GM18909 (cell line): ENCODE results near the gene NSD1.
"Not testable (repeated sequence)": the region's sequence is repeated elsewhere in the genome, so short reads cannot be mapped to it uniquely, and the experiment has no call there.

Source experiments
- ATAC-seq: cut with Tn5 transposase; IDR thresholded peaks from one replicate; pipeline ENCODE4 v1.9.1; 2021; ENCODE audit warnings: mild to moderate bottlenecking; ENCODE audit not compliant: unreplicated experiment, poor library complexity

NSD1 gene

DNA sequence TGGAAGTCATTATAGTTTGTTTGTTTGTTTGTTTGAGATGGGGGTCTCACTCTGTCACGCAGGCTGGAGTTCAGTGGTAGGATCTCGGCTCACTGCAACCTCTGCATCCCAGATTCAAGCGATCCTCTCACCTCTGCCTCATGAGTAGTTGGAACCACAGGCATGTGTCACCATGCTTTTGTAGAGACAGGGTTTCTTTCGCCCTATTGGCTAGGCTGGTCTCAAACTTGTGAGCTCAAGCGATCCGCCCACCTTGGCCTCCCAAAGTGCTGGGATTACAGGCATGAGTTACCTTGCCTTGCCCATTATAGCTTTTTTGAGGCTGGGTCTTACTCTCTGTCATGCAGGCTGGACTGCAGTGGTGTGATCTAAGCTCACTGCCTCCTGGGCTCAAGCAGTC is 28.8 kb downstream of the NSD1 start:
- no peak for ATAC-seq

DNA sequence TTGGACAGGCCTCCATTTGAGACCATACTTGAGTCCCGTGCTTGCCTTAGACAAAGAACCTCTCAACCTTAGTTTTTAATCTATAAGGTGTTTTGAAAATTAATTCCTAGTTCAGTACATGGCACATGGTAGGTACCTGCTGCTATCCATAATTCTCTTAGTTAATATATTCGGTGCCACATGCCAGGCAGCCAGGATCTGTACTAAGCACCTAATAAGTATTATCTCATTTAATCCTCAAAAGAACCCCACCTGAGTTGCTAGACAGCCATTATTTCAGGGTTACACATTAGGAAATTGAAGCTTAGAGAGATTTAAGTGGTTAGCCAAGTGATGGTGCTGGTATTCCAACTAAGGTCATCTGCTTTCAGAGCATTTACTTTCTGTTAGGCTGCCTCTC is 29.9 kb downstream of the NSD1 start:
- ATAC-seq, result no peak

GRCh38 chr5:177169271-177169670 is 35.7 kb downstream of the NSD1 start:
- ATAC-seq, result no peak

- ATAC-seq, result no peak
Observed at GRCh38 chr5:177171961-177172360, 38.4 kb downstream of the NSD1 start.

- ATAC-seq, result no peak
Observed at GRCh38 chr5:177175336-177175735, 41.8 kb downstream of the NSD1 start.

DNA sequence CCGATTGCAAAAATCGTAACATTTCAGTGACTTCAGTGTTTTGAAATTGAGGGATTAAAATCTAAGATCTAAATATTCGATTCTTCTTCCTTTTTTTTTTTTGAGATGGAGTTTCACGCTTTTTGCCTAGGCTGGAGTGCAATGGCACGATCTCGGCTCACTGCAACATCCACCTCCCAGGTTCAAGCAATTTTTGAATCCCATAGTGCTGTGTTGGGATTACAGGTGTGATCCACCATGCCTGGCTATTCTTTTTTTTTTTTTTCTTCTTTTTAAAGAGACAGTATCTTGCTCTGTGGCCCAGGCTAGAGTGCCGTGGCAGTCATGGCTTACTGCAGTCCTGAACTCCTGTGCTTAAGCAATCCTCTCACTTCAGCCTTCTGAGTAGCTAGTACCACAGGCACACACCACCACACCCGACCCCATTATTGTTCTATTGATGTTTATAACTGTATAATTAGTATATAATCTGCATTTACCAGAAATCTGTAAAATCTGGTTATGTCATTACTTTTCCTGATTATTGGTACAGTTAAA is 42.7 kb downstream of the NSD1 start:
- no peak for ATAC-seq

- not testable (repeated sequence) for ATAC-seq
Observed at GRCh38 chr5:177177847-177178437, 44.4 kb downstream of the NSD1 start.

- no peak for ATAC-seq
Observed at GRCh38 chr5:177178733-177179304, 45.2 kb downstream of the NSD1 start.

GRCh38 chr5:177179431-177179830 is 45.9 kb downstream of the NSD1 start:
- no peak for ATAC-seq

DNA sequence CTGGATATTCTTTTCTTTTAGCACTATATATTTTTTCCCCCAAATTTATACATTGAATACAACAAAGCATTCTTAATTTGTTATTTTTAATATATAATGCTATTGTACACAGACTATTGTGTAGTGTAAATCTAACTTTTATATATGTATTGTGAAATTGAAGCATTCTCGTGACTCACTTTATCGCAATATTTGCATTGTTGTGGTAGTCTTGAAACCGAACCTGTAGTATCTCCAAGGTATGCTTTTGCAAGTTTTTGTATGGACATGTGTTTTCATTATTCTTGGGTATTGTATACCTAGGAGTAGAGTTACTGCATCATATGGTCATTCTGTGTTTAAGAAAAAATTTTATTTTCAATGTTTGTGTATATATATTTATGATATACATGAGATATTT is 49.6 kb downstream of the NSD1 start:
- no peak for ATAC-seq

- no peak for ATAC-seq
Observed at GRCh38 chr5:177183766-177184360, 50.3 kb downstream of the NSD1 start.

DNA sequence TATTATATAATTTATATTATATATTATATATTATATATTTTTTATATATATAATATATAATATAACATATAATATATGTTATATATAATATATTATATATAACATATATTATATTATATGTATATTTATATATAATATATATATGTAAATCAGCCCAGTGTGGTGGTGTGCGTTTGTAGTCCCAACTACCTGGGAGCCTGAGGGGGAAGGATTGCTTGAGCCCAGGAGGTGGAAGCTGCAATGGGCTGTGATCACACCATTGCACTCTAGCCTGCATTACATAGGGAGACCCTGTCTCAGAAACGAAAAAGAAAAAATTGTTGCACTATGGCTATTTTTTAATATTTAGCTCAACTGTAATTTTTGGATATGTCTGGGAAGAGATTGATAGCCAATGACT is 52.4 kb downstream of the NSD1 start:
- no peak for ATAC-seq

DNA sequence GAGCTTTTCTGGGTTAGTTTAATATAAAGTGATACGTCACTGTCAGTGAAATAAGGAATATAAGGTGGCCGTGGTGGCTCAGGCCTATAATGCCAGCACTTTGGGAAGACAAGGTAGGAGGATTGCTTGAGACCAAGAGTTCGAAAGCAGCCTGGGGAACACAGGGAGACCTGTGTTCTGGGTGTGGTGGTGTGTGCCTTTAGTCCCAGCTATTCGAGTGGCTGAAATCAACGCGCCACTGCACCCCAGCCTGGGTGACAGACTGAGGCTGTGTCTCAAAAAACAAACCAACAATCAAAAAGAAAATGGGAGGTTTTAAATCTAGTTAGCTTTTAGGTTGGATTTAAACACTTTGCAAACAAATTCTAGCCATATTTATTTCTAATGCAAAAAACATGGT is 53.1 kb downstream of the NSD1 start:
- ATAC-seq, result no peak

GRCh38 chr5:177188775-177189174 is 55.2 kb downstream of the NSD1 start:
- ATAC-seq, result no peak

- no peak for ATAC-seq
Observed at GRCh38 chr5:177189416-177189815, 55.8 kb downstream of the NSD1 start.

GRCh38 chr5:177189965-177190364 is 56.4 kb downstream of the NSD1 start:
- no peak for ATAC-seq

- no peak for ATAC-seq
Observed at GRCh38 chr5:177194268-177194667, 60.7 kb downstream of the NSD1 start.

GRCh38 chr5:177195307-177195952 is 61.9 kb downstream of the NSD1 start:
- no peak for ATAC-seq

GRCh38 chr5:177198738-177199137 is 65.2 kb downstream of the NSD1 start:
- ATAC-seq, result no peak

DNA sequence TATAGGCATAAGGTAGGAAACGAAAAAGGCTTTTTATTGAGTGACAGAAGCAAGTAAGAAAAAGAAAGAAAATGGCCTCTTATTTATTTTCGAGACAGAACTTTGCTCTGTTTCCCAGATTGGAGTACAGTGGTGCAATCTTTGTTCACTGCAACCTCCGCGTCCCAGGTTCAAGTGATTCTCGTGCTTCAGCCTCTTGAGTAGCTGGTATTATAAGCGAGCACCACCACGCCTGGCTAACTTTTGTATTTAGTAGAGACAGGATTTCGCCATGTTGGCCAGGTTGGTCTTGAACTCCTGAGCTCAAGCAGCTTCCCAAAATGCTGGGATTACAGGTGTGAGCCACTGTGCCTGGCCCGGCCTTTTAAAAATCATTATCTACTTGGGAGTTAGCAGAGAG is 70.7 kb downstream of the NSD1 start:
- no peak for ATAC-seq

DNA sequence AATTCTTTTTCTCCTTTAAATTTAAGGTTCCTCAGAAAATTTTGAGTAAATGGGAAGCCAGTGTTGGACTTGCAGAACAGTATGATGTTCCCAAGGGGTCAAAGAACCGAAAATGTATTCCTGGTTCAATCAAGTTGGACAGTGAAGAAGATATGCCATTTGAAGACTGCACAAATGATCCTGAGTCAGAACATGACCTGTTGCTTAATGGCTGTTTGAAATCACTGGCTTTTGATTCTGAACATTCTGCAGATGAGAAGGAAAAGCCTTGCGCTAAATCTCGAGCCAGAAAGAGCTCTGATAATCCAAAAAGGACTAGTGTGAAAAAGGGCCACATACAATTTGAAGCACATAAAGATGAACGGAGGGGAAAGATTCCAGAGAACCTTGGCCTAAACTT is 76.0 kb downstream of the NSD1 start:
- no peak for ATAC-seq
